ENCODE results near the gene GNAI3.

GNAI3 gene

GRCh38 chr1:109652402-109652801, 104.0 kb downstream of the GNAI3 start:
- no peak for DNase-seq (ENCODE audit: low read depth in 1 of 2, low spot score in 1 of 2)
- Histone ChIP-seq H3K4me3 (replicated peaks; ENCODE audit: insufficient read depth, low read length) (no peak overlapping the region), H3K27ac (replicated peaks) (no peak overlapping the region), H3K27me3 (ENCODE audit: insufficient read depth, poor library complexity, severe bottlenecking) (no peaks in the 10 kb centered on the region)
- TF ChIP-seq POLR2AphosphoS5 (IDR thresholded peaks at IDR 0.05; ENCODE audit: low read depth) = no peak
- TF ChIP-seq REST (IDR thresholded peaks at IDR 0.05; ENCODE audit: insufficient replicate concordance, low read depth) = no peak
- TF ChIP-seq CTCF (IDR thresholded peaks at IDR 0.05; ENCODE audit: insufficient read depth, low read length) = no peak
- TF ChIP-seq SPI1 (IDR thresholded peaks at IDR 0.05; ENCODE audit: borderline replicate concordance, low read depth) = no peak
- no peak for TF ChIP-seq GABPA (IDR thresholded peaks at IDR 0.05; ENCODE audit: low read depth)

GRCh38 chr1:109653306-109653705, 104.9 kb downstream of the GNAI3 start:
- no peaks in the 10 kb centered on the region for H3K27me3 ChIP-seq (ENCODE audit: insufficient read depth, poor library complexity, severe bottlenecking)
- no peak for DNase-seq (ENCODE audit: low read depth in 1 of 2, low spot score in 1 of 2)
- no peak overlapping the region for H3K27ac ChIP-seq (replicated peaks)
- H3K4me3 ChIP-seq (replicated peaks; ENCODE audit: insufficient read depth, low read length) = no peak overlapping the region
- no peak for TF ChIP-seq GABPA (IDR thresholded peaks at IDR 0.05; ENCODE audit: low read depth)
- TF ChIP-seq REST (IDR thresholded peaks at IDR 0.05; ENCODE audit: insufficient replicate concordance, low read depth) = no peak
- no peak for TF ChIP-seq POLR2AphosphoS5 (IDR thresholded peaks at IDR 0.05; ENCODE audit: low read depth)
- TF ChIP-seq CTCF (IDR thresholded peaks at IDR 0.05; ENCODE audit: insufficient read depth, low read length) = no peak
- TF ChIP-seq SPI1 (IDR thresholded peaks at IDR 0.05; ENCODE audit: borderline replicate concordance, low read depth) = no peak

- H3K27ac ChIP-seq (replicated peaks) = no peak overlapping the region
- DNase-seq (ENCODE audit: low read depth in 1 of 2, low spot score in 1 of 2) = no peak
- H3K4me3 ChIP-seq (replicated peaks; ENCODE audit: insufficient read depth, low read length) = no peak overlapping the region
- H3K27me3 ChIP-seq (ENCODE audit: insufficient read depth, poor library complexity, severe bottlenecking) = no peaks in the 10 kb centered on the region
- TF ChIP-seq SPI1 (IDR thresholded peaks at IDR 0.05; ENCODE audit: borderline replicate concordance, low read depth) (no peak), CTCF (IDR thresholded peaks at IDR 0.05; ENCODE audit: insufficient read depth, low read length) (no peak), GABPA (IDR thresholded peaks at IDR 0.05; ENCODE audit: low read depth) (no peak), POLR2AphosphoS5 (IDR thresholded peaks at IDR 0.05; ENCODE audit: low read depth) (no peak), REST (IDR thresholded peaks at IDR 0.05; ENCODE audit: insufficient replicate concordance, low read depth) (no peak)
These were observed 106.1 kb downstream of the GNAI3 start for GRCh38 chr1:109654519-109654918.

Data from HL-60 (cell line).